ENCODE measurements around the gene SLC25A43. TPM values are rescaled to one million over a fixed set of nuclear protein-coding genes. Genes with fewer than 3 reads are reported as not detected.
"Not testable (repeated sequence)": the region's sequence is repeated elsewhere in the genome, so short reads cannot be mapped to it uniquely, and the experiment has no call there.

The SLC25A43 gene
- polyA plus RNA-seq, 3 donors: 4.3 to 20.4 (median 12.8) TPM

DNA sequence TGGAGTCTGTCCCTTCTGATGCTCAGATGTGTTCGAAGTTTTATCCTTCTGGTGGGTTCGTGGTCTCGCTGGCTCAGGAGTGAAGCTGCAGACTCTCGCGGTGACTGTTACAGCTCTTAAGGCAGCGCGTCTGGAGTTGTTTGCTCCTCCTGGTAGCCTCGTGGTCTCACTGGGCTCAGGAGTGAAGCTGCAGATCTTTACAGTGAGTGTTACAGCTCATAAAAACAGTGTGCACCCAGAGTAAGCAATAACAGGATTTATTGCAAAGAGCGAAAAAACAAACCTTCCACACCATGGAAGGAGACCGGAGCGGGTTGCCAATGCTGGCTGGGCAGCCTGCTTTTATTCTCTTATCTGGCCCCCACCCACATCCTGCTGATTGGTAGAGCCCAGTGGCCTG, 87.6 kb downstream of the SLC25A43 start:
- no peak overlapping the region for H3K27ac ChIP-seq (ENCODE audit: low read depth, low read length)
- WGBS, 3 donors: 72 to 82% (median 78%) methylated on average over 11 of the region's 11 CpGs

DNA sequence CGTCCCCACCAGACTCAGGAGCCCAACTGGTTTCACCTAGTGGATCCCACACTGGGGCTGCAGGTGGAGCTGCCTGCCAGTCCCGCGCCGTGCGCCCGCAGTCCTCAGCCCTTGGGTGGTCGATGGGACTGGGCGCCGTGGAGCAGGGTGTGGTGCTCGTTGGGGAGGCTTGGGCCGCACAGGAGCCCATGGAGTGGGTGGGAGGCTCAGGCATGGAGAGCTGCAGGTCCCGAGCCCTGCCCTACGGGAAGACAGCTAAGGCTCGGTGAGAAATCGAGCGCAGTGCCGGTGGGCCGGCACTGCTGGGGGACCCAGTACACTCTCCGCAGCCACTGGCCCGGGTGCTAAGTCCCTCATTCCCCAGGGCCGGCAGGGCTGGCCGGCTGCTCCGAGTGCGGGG, 88.6 kb downstream of the SLC25A43 start:
- WGBS, 3 donors: 94 to 96% (median 94%) methylated on average over 18 to 24 of the region's 24 CpGs
- not testable (repeated sequence) for H3K27ac ChIP-seq (ENCODE audit: low read depth, low read length)

DNA sequence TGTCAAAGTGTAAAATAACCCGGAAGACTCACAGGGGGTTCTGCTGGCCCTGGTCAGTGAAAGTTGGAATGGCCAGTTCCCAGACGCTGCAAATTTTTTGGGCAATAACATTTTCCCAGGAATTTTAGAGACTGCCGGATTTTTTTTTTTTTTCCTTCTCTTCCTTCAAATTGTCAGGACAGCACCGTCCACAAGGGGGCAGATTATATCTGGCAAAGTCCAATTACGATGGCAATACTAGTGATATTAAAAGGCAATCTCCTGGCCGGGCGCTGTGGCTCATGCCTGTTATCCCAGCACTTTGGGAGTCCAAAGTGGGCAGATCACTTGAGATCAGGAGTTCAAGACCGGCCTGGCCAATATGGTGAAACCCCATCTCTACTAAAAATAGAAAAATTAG, 89.6 kb downstream of the SLC25A43 start:
- H3K27ac ChIP-seq (ENCODE audit: low read depth, low read length): no peak overlapping the region
- WGBS, 3 donors: 12 to 17% (median 13%) methylated on average over 8 of the region's 8 CpGs

DNA sequence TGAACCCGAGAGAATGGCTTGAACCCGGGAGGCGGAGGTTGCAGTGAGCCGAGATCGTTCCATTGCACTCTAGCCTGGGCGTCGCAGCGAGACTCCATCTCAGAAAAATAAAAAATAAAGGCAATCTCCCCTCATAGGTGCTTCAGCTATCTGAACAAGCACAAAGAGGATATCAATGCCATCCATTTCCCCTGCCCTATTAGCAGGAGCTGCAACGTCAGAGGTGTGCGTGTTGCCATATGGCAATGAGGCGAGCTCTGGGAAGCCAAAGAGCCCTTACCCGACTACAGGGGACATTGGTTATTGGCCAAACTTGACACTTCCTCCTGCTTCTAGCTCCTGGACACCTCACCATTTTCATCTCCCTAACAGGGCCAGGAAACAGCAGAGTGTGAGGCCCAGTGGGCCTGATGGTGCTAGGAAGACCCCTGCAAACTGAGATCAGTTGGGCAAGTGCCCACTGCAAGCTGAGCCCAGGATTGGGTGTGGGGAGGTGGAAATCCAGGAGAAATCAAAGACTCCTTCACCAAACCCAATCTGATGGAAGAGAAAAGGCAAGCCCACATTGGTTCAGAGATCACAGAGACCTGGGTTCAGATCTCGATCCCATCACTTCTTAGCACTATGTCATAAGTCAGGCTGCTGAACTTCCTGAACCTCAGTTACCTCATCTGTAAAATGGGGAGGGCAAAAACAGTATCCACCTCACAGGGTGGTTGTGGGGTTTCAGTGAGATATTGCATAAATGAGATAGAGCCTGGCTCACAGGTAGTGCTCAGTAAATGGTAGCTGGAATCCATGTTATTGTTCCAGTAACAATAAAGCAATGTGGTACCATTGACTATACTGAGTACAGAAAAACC, 90.3 kb downstream of the SLC25A43 start:
- no peak overlapping the region for H3K27ac ChIP-seq (ENCODE audit: low read depth, low read length)
- WGBS, 3 donors: 72 to 83% (median 80%) methylated on average over 10 to 13 of the region's 13 CpGs

DNA sequence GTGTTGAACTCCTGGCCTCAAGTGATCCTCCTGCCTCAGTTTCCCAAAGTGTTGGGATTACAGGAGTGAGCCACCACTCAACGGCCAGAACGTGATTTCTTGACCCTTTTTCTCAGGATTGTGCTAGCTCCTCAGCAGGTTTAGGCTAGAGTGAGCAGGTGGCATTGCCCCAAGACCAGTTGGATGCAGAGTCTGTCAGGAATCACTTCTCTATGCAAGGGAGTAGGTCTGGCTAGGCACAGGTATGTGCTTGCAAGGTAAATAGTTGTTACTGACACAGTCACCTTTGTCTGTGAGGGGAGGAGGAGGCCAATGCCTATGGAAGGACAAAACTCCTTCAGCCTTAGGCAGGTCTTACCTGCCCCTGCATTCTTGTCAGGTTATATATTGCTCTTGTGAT, 93.3 kb downstream of the SLC25A43 start:
- no peak overlapping the region for H3K27ac ChIP-seq (ENCODE audit: low read depth, low read length)
- WGBS, 3 donors: 70 to 100% (median 98%) methylated on average over 2 of the region's 2 CpGs

DNA sequence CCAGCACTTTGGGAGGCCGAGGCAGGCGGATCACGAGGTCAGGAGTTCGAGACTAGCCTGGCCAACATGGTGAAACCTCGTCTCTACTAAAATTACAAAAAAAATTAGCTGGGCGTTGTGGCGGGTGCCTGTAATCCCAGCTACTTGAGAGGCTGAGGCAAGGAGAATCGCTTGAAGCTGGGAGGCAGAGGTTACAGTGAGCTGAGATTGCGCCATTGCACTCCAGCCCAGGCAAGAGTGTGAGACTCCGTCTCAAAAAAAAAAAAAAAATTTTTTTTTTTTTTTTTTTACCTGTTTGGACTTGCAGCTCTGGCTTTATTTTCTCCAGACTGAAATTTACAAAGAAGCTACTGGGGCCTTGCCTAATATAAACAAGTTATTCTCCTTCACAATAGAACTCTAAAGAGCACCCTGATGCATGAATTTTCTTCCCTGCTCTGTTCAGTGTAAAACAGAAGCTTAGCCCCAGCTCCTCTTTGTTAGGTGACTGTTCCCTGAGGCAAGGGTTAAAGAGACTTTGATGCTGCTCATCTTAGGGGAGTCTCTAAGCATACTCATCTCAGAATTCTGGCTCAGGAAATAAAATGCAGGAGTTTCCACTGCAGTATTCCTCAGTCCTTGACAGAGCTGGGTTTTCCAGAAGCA, 94.8 kb downstream of the SLC25A43 start:
- WGBS, 3 donors: 77 to 90% (median 85%) methylated on average over 8 to 10 of the region's 10 CpGs
- H3K27ac ChIP-seq (ENCODE audit: low read depth, low read length): not testable (repeated sequence)

DNA sequence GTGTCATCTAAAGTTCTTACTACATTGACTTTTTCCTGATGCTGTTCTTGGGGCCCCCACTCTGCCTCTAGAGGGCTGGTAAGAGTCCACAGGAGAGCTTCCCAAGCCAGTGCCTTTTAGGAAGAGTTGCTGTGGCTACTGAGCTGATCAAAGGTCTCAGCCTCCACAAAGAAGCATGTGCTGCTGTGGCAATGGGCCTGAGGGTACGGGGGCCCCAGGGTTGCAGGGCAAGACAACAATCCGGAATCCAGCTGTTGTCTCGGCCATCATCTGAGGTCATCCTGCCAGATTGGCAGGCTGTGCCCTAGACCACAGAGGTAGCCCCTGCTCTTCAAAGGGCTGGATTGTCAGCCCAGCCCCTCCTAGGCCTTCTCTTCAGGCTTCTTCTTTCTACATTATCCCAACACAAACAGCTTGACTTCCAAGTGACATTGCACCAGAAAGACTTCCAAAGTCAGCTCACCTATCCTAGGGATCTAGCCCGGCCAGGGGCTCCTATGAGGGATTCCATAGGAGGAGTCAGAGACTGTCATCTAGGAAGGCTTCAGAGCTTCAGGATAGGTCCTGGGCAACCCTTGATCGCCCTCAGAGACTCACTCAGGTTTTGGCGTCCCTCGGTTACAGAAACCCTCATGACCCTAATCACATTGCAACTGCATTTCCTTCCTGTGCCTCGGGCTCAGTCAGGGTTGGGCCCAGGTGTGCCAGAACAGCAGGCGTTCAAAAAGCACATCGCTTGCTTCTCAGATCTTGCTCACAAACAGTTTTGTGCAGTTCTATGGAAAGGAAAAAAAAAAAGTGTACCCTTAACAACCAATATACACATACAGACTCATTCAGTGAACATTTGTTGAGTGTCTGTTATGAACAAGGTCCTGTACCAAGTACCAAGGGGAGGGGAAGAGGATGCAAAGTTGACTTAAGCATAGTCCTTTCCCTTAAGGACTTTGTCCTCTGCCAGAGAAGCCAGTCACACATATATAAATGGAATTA, 96.9 kb downstream of the SLC25A43 start:
- no peak overlapping the region for H3K27ac ChIP-seq (ENCODE audit: low read depth, low read length)
- 57 to 77% (median 66%) methylated on average over 9 to 10 of the region's 10 CpGs for WGBS, 3 donors

DNA sequence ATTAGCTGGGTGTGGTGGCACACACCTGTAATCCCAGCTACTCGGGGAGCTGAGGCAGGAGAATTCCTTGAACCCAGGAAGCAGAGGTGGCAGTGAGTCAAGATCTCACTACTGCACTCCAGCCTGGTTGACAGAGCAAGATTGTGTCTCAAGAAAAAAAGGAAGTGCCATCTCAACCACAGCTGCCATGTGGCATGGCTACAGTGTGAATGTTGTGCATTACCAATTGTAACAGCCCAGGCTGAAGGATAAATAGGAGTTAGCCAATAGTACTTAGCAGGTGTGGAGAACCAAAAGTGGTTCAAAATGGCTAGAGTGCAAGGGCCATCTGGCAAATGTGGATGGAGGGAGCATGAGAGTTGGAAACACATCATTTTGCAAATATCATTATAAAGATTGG, 98.0 kb downstream of the SLC25A43 start:
- WGBS, 3 donors: 53 to 60% methylated on average over 1 of the region's 1 CpG; no CpG with 5 or more reads in 1 of the 3 donors
- no peak overlapping the region for H3K27ac ChIP-seq (ENCODE audit: low read depth, low read length)

DNA sequence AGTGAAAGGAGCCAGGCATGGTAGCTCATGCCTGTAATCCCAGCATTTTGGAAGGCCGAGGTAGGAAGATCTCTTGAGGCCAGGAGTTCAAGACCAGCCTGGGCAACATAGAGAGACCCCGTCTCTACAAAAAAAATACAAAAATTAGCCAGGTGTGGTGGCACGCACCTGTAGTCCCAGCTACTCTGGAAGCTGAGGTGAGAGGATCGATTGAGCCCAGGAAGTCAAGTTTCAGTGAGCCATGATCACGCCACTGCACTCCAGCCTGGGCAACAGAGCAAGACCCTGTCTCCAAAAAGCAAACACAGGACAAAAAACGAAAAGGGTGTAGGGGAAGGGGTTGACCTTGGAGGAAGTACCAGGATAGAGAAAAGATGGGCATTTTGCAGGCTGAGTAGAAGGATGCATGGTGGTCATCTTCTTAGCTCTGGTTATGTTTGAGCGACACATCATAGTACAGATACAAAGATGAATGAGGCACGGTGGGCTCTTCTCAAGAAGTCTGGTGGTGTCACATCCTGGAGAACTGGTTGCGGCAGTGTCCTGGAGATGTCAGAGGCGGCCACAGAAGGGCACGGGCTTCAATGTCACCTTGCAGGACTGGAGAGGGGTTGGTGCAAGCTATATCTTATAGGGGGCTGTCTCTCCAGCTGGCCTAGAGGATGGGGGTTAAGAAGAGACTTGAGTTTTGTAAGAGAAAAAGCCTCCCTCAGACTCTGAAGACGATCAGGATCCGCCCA, 101.1 kb downstream of the SLC25A43 start:
- H3K27ac ChIP-seq (ENCODE audit: low read depth, low read length): no peak overlapping the region
- WGBS, 3 donors: 77 to 91% (median 89%) methylated on average over 13 of the region's 13 CpGs

DNA sequence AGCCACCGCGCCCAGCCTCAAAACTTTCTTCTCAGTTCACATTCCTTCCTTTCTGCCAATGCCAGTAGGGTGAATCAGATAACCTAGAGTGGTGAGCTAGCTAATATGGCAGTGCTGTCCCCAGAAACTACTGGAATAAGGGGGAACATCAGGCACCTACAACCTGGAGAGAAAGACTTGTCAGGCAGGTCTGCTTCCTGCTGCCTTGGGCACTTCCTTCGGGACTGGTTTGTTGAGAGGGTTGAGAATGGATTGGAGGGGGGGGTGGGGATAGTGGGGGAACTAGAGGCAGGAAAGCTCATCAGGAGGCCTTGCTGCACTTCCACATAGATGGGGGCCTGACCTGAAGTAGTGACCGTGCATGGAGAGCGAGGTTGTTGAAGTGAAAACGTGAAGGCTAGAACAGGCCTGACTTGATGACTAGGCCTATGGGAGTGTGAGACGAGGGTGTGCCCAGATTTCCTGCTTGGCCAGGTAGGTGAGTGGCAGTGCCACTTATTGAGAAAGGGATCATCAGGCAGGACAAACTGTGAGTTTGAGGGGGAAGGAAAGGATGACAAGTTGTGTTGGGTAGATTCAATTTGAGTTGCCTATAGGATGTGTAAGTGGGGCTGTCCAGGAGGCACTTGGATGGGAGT, 102.5 kb downstream of the SLC25A43 start:
- WGBS, 3 donors: 77 to 95% (median 90%) methylated on average over 7 of the region's 7 CpGs
- H3K27ac ChIP-seq (ENCODE audit: low read depth, low read length): no peak overlapping the region

DNA sequence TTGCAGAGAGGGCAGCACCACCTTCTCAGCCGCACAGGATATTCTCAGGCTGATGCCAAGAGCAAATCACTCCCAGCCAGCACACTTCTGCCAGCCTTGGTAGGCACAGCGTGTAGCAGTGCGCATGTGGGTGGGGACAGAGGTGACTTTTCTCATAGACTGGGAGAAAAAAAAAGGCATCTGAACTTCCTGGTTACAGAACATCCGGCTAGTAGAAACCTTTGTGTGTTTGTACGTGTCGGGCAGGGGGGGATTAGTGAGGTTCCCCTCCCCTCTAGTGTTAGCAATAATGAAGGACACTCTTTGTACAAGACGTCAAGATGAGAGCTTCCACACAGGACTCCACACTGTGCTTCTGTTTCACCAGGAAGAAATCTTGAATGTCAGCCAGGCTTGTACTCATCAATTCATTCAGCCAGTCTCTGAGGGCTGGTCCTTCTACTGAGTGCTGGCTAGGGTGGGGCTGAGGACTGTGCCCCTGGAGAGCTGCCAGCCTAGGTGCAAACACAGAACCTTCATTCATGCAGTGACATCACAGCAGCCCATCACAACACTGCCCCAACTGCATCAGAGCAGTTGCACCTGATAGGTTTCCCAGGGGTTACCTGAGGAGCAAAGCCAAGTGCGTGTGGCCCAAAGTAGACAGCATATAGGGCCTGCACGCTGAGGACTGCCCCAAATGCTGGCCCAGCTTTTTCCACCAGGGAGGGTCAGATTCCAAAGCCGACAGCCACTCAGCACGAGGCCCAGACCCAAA, 103.8 kb downstream of the SLC25A43 start:
- 19 to 54% (median 46%) methylated on average over 11 of the region's 11 CpGs for WGBS, 3 donors
- H3K27ac ChIP-seq (ENCODE audit: low read depth, low read length): no peak overlapping the region

DNA sequence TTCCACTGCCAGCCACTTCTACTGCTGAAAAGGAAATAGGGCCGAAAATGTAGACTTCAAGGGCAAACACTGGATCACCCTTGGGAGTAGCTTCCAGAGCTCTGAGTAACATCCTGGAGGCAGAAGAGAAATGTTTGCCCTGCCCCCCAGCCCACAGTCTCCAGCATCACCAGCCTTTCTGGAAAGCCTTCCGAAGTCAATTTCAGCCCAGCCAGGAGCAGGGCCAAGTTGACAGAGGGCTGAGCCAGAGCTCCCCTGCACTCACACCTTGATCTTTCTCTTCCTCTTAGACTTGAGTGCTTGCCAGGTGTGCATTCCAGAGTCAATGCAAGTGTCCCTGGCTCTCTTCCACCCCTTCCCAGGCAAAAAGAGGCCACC, 104.3 kb downstream of the SLC25A43 start:
- 13 to 64% (median 49%) methylated on average over 2 of the region's 2 CpGs for WGBS, 3 donors
- H3K27ac ChIP-seq (ENCODE audit: low read depth, low read length): no peak overlapping the region

Other genes starting within 250 kb of the SLC25A43 start
- 100 to 1,000 TPM in 1 of 3 donors, 10 to 100 TPM in 2; 37.2 to 150 (median 97.1) TPM for gene PGRMC1, start 163.1 kb upstream of the SLC25A43 start, polyA plus RNA-seq
- gene SLC25A5, start 69.1 kb downstream of the SLC25A43 start, polyA plus RNA-seq: 100 to 1,000 TPM; 177 to 511 (median 346) TPM
- 10 to 100 TPM; 10.2 to 23.8 (median 21.6) TPM for gene STEEP1, start 166.1 kb downstream of the SLC25A43 start, polyA plus RNA-seq
- gene UBE2A, start 175.2 kb downstream of the SLC25A43 start, polyA plus RNA-seq: 10 to 100 TPM; 16.5 to 58.0 (median 43.1) TPM
- 1 to 10 TPM; 2.2 to 3.8 (median 3.1) TPM for gene NKRF, start 207.1 kb downstream of the SLC25A43 start, polyA plus RNA-seq